ENCODE measurements around the gene DPF3. TPM values are rescaled to one million over a fixed set of nuclear protein-coding genes. Genes with fewer than 3 reads are reported as not detected.
"Not testable (repeated sequence)": the region's sequence is repeated elsewhere in the genome, so short reads cannot be mapped to it uniquely, and the experiment has no call there.

Gene DPF3
- total RNA-seq, 1 donor from 2014 or later: 27.3 TPM

DNA sequence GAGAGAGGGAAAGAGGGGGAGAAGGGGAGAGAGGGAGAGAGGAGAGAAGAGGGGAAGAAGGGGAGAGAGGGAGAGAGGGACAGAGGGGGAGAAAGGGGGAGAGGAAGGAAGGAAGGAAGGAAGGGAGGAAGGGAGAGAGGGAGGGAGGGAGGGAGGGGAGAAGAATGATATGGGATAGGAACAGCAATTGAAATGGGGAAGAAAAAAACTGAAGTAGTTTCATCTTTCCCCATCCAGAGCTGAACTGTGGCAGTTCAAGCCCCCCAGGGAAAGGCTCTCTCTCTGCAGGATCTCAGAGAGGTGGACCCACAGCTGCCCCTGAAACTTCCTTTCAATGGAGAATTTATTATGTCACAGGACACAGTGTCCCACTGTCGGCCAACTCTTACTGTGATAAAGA is 136.9 kb downstream of the DPF3 start:
- DNase-seq (ENCODE audit: missing footprints): no peak
- no peak for ATAC-seq
- intact Hi-C loops (cut with DNase I): no loop called here

DNA sequence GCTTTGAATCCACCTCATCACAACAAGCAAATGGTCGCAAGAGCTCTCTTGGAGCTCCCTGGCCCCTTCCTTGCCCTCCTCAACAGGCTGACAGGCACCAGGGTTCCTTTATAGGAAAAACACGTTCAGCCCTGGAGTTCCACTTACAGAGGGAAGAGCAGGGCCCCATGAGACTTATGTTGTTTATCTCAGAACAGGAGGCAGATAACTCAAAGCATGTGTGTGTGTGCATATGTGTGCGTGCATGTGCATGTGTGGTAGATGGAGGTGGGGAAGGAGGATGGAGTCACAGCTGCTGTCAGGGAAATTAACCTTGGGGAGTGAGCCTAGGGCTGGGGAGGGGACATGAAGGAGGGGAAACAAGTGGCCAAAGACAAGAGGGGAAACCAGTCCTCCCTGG is 138.1 kb downstream of the DPF3 start:
- DNase-seq (ENCODE audit: missing footprints): no peak
- no peak for ATAC-seq
- intact Hi-C loops (cut with DNase I): no loop called here

DNA sequence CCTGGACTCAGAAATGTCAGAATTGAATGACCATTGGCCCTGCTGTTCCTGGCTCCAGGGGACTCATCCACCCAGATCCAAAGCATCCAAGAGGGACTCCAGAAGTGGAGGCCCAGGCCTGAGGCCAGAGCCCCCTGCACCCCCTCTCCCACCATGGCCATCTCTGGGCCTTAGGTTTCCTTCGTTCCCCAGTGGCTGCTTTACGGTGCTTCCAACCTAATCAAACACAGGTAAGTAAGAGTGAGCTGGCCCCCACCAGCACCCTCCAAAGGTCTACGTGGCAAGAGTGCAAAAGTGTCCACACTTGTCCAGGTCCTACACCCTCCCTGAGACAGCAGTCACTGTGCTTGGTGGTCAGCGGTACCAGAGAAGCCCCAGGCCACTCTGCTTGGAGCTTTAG is 139.0 kb downstream of the DPF3 start:
- no peak for ATAC-seq
- no peak for DNase-seq (ENCODE audit: missing footprints)
- intact Hi-C loops (cut with DNase I): no loop called here

DNA sequence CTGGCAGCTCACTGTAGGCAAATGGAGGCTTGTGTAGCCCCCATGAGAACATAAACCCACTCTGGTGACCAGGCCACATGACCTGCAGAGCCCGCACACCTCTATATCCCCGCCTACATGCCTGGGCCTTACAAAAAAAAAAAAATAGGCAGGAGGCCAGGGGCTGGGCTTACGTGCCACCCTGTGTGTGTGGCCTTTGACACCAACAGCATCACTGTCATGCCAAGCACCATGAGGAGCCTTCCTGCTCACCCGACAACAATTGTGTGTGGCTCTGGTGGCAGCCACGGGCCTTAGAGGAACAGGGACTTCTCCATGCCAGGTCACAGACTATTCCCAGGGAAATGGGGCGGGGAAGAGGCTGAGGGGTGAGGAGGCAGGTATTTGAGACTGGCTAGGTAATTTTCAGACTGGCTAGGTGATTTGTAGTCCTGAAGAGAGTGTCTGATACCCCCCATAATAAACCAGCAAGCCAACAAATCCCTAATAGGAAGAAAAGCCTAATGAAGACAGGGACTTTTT is 140.0 kb downstream of the DPF3 start:
- ATAC-seq (no peak), DNase-seq (ENCODE audit: missing footprints) (no peak)
- intact Hi-C loops (cut with DNase I): no loop called here

DNA sequence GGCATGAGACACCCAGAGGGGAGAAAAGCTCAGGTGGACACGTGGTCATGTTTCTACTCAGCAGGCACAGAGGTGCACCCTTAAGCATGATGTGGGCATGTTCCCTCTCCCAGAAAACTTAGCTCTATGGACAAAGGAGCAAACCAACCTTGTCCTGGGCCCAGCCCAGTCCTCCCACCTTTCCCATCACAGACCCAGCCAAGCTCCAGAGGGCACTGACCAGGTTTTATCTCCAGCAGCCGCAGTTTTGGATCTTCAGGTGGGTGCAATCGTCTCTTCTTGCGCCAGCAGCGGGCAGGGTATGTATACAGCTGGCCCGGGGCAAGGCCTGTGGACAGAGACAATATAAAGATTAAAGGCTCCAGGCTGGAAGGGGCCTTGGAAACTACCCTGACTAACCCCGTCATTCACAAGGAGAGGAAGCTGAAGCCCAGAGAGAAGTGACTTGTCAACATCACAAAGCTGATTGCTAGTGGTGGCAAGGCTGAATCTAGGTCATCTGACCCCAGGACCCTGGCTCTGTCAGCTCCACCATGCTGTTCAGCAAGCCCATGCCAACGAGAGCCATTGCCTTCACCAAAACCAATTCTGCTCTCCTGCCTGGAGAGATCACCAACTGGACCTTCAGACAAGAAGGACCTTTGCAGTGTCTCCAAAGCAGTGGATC is 140.7 kb downstream of the DPF3 start:
- intact Hi-C loops (cut with DNase I): no loop called here
- ATAC-seq (no peak), DNase-seq (ENCODE audit: missing footprints) (no peak)

DNA sequence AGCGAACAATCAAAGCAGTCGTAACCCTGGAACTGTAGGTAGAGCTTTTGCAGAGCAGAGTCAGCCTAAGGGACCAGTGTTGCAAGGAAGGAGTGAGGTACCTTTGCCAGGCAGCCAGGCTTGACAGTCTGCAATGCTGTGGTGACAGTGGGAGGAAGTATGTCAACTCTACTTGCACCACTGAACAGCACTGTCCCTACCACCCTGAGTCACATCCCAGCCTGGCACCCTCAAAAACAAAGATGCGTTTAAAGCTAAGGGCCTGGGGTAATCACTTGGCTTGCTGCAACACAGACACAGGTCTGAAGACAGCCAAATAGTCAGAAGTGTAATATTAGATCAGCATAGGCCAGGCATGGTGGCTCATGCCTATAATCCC is 141.9 kb downstream of the DPF3 start:
- DNase-seq (ENCODE audit: missing footprints): no peak
- intact Hi-C loops (cut with DNase I): no loop called here
- ATAC-seq: peak; percentile 31

DNA sequence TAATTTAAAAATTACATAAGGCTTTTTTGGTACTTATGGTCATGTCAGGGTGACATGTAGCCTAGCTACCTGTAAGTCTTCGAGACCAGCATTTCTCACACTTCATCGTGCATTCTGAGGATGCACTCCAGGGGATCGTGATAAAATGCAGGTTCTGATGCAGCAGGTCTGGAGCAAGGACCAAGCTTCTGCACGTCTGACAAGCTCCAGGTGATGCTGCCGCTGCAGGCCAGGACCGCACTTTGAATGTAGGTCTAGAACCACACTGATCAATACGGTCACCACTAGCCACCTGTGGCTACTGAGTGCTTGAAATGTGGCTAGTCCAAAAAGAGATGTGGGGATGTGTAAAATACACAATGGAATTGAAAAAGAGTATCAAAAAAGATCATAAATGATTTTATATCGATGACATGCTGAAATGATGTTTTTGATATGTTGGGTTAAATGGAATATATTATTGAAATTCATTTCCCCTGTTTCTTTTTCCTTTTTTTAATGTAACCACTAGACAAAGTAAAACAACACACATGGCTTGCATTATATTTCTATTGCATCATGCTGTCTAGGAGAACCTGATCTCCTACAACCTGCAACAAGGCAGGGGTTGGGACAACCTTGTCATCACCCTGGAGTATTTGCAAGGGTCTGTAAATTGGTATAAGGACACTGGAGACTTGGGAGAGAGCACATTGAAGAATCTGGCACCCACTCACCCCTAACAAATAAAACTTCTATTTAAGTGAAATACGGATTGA is 142.4 kb downstream of the DPF3 start:
- intact Hi-C loops (cut with DNase I): no loop called here
- no peak for ATAC-seq
- no peak for DNase-seq (ENCODE audit: missing footprints)

DNA sequence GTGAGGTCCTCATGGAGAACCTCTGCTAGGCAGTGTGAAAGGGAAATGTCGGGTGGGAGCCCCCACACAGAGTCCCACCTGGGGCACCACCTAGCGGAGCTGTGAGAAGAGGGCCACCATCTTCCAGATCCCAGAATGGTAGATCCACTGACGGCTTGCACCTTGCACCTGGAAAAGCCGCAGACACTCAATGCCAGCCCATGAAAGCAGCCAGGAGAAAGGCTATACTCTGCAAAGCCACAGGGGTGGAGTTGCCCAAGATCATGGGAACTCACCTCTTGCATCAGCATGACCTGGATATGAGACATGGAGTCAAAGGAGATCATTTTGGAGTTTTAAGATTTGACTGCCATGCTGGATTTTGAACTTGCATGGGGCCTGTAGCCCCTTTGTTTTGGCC is 145.0 kb downstream of the DPF3 start:
- intact Hi-C loops (cut with DNase I); DNase-seq (ENCODE audit: missing footprints); ATAC-seq: not testable (repeated sequence)

DNA sequence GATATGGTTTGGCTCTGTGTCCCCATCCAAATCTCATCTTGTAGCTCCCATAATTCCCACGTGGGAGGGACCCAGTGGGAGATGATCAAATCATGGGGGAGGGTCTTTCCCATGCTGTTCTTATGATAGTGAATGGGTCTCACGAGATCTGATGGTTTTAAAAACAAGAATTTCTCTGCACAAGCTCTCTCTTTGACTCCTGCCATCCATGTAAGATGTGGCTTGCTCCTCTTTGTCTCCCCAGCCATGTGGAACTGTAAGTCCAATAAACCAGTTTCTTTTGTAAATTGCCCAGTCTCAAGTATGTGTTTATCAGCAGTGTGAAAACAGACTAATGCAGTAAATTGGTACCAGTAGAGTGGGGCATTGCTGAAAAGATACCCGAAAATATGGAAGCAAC is 146.2 kb downstream of the DPF3 start:
- intact Hi-C loops (cut with DNase I): no loop called here
- ATAC-seq (no peak), DNase-seq (ENCODE audit: missing footprints) (no peak)

DNA sequence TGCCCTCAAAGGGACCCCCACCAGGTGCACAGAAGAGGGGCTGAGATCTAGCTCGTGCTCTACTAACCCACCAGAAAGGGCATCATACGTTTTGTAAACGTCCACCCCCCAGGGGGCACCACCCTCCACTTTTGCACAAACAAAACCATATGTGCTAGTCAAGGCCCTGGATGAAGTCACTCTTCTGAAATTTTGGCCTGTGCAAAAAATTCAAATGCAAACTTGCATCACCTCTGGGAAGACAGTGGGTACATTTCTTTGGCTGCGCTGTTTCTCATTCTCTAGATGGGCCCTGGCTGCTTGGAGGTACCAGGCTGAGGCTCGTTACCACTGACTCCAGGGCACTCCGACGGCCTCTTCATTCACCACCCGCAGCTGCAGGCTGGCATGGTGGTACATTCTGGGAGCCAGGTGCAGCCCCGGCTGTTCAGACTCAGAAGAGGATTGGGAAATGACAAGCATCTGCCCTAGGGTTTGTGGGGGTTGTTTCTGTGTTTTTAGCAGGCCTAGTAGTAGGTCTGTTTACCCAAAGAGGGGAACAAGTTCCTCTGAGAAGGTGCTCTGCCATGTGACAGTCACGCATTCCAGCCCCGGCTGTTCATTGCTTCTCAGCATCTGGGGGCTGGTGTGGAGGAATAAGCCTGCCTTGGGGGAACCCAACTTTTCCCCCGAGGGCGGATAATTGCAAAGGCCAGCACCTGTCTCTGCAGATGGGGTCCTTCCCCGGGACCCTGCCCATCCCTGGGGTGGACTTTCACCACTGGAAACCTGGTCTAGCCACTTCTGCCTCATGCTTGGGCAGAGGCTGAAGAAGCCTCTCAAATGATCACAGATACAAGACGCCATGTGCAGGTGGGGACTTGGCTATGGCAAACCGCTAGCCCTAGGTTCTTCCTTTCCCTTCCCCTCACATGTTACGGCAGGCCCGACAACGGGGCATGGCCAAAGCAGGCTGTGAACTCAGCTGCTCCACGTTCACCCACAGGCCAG is 147.6 kb downstream of the DPF3 start:
- ATAC-seq (no peak), DNase-seq (ENCODE audit: missing footprints) (no peak)
- intact Hi-C loops (cut with DNase I): no loop called here

DNA sequence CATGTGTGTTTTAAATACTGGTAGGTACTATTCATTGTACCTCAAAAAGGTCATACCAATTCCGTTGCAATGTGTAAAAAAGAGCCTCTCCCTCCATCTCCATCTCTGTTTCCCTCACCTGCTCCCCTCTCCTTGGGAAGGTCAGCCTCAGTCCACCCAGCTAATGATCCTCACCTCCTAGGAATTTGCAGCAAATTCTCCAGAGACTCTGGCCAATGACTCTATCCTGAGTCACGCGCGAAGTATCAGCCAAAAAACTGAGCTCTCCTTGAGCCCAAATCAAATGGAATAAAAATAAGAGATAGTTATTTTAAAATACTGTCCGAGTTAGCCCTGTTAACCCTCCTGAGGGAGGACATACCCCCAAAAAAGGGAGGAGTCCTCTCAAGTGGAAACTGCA is 148.4 kb downstream of the DPF3 start:
- ATAC-seq: no peak
- no peak for DNase-seq (ENCODE audit: missing footprints)
- intact Hi-C loops (cut with DNase I): no loop called here

DNA sequence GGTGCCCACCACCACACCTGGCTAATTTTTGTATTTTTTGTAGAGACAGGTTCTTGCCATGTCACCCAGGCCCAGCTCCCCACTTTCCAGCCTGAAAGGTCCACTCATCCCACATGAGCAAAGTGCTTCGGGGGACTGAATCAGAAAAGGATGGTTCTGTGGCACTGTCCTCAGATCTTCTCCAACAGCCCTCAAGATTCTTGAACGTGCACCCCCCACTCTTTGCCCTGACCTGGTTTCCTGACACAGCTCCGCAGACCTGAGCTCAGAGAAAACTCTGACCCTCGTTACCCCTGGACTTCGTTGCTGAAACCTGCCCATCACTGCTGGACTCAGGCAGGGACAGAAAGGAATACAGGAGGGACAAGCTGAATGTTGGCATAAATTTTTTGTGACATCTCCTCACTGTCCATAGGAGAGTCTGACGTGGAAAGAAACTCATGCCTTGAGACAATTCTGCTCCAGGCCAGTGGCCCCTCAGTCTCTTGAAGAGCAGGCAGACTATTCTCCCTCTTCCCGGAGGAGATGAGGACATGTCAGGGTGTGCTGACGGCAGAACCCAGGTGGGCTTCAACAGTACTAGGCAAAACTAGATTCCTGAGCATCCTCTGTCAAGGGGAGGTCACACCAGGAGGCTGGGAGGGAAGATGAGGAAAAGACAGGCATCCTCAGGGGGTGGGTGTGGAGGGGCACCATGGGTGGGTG is 149.3 kb downstream of the DPF3 start:
- ATAC-seq (no peak), DNase-seq (ENCODE audit: missing footprints) (no peak)
- intact Hi-C loops (cut with DNase I): no loop called here

DNA sequence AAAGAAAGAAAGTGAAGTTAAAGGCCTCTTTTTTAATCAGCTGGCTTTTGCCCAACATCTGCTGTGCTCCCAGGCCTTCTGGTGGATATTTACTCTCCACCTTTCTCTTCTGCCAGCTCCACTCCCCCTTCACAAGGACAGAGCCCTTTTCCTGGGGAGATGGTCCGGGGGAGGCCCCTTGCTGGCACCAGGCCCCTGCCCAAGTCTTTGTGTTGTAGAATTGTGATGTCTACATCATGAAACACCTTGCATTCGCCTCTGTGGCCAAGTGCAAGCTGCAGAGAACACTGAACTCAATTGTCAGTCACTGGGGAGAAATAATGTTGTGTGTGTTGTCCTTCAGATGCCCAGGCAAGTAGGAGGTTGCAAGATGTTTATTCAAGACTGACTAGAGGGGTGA is 150.3 kb downstream of the DPF3 start:
- DNase-seq (ENCODE audit: missing footprints) (no peak), ATAC-seq (no peak)
- intact Hi-C loops (cut with DNase I): no loop called here

DNA sequence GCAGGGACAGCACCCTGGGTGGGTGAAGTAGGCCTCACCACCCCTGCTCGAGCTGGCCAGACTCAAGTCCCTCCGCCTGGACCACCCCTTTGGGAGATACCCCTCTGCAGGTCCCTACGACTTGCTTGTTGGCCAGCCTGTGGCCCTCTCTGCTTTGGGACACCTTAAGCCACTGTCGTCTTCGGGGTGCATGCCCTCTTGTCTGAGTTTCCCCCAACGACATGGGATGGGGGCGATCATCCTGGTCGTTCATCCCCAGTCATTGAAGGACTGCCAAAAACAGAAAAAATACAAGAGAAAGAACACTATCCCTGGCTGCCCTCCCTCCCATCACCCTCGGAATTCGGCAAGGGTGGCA is 151.1 kb downstream of the DPF3 start:
- no peak for ATAC-seq
- no peak for DNase-seq (ENCODE audit: missing footprints)
- intact Hi-C loops (cut with DNase I): no loop called here

DNA sequence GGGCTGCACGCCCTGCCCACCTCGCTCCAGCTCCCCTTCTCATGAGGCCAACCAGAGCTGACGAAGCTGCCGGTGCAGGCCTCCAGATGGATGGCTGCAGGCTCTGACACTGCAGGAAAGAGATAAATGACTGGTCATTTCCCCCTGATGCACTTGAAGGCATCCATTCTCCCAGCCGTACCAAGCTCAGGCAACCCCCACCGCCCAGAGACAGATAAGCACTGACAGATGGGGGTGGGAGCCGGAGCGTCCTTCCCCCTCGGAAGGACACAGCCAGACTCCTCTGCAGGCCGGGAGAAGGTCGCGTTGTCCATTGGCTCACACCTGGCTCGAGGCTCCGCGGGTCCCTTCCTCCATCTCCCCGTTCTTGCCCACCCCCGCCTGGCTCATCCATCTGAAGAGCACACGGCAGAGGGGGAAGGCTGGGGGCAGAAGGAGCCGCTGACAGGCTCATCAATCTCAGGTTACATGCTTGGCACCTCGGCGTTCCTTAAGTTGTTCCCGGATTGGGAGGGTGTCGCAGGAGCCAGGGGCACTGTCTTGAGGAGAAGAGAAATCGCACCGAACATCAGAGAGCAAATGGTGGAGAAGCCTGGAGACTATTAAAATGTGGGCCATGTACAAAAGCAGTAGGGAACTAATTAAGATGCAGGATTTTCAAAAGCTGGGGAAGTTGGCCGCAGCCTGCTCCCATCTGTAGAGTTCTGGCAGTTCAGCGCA is 151.6 kb downstream of the DPF3 start:
- ATAC-seq (no peak), DNase-seq (ENCODE audit: missing footprints) (no peak)
- intact Hi-C loops (cut with DNase I): no loop called here

DNA sequence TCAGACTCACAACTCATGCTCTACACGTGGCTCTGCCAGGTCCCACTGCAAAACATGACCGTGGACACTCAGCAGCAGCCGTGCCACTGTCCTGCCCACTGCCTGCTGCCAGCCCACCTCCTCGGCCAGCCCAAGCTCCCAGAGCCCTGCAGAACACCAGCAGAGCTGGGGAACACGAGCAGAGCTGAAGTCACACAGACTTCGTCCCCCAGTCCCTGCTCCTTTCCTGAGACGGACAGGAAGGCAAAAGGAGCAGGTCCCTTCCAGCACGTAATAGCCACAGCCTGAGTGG is 152.1 kb downstream of the DPF3 start:
- intact Hi-C loops (cut with DNase I): no loop called here
- DNase-seq (ENCODE audit: missing footprints) (no peak), ATAC-seq (no peak)

DNA sequence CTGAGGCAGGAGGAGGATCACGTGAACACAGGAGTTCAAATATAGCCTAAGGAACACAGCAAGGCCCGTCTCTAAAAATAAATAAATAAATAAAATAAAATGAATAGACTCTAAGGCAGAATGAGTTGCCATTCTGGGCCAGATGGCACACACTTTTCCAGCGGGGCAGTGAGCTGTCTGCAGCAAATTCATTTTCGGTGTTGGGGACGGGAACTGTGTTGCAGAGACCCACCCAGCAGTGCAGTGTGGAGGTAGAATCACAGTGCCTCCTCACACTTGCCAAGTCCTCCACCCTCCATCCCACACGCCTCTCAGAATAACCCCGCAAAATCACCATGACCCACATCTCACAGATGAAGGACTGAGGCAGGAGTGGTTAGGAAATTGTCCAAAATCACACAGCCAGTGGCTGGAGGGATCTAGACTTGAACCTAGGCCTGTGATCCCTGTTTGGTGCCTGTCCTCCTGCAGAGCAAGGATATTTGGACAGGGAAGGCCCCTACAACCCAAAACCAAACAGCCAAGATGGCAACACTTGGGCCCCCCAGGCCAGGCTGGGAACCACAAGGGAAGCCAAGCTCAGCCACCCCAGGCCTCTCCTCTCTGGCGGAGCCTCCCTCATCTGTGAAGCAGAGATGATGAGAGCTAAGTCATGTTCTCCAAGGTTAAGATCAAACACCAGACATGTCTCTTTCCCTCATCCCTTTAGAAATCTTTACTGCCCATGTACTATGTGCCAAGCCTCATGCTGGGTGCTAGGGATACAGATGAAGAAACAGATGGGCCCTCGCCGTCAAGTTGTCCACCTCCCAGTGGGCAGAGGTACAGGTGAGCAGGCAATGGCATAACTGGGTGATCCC is 152.7 kb downstream of the DPF3 start:
- intact Hi-C loops (cut with DNase I): no loop called here
- no peak for ATAC-seq
- DNase-seq (ENCODE audit: missing footprints): no peak

DNA sequence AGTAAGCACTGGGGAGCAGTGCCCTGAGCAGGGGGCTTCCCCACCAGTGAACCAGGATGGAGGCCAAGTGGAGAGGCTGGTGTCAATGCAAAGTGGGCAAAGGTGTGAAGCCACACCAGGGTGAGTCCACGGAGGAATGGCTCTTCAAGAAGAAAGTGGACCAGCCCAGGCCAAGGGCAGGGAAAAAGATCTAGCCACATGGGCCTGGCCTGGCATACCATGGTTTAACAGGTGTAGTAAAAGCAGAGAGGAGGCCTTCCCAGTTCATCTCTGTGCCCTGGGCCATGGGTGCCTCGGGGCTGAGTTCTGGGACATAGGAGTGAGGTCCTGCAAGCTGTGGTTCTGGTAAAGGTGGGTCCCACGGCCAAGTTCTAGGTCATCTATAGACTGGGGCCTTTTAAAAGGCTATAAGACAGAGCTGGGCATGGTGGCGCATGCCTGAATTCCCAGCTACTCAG is 153.4 kb downstream of the DPF3 start:
- DNase-seq (ENCODE audit: missing footprints) (no peak), ATAC-seq (no peak)
- intact Hi-C loops (cut with DNase I): no loop called here
